GM19351 (cell line): ENCODE data around the gene HOXC4.

Source experiments
- ATAC-seq: cut with Tn5 transposase; IDR thresholded peaks from one replicate; pipeline ENCODE4 v1.9.1; 2021; ENCODE audit warnings: mild to moderate bottlenecking, moderate library complexity; ENCODE audit not compliant: unreplicated experiment

HOXC4 gene

DNA sequence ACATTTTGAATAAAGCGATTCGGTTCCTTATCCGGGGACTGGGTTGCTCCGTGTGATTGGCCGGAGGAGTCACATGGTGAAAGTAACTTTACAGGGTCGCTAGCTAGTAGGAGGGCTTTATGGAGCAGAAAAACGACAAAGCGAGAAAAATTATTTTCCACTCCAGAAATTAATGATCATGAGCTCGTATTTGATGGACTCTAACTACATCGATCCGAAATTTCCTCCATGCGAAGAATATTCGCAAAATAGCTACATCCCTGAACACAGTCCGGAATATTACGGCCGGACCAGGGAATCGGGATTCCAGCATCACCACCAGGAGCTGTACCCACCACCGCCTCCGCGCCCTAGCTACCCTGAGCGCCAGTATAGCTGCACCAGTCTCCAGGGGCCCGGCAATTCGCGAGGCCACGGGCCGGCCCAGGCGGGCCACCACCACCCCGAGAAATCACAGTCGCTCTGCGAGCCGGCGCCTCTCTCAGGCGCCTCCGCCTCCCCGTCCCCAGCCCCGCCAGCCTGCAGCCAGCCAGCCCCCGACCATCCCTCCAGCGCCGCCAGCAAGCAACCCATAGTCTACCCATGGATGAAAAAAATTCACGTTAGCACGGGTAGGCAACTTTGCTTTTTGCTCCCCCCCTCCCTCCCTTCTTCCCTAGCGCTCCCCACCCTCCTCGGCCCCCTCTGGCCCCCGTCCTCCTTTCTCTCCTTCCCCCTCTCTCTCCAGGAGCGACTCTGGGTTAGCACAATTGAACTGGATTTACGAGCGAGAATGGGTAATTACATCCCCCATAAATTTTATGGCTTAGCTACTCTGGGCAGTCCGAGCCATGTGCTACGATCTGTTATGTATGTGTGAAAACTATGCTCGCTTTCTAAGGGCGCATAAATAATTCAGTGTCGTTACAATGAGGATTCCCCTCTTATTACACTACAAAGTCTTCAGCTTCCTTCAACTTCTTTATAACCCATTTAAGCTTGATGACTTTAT lies at the start of gene HOXC4:
Gene HOXC4, plus strand, starts transcription at position 85 of the 991 bp plus-strand sequence. Its CDS starts 88 bp downstream, at position 173.
- ATAC-seq, result peak; percentile 47

DNA sequence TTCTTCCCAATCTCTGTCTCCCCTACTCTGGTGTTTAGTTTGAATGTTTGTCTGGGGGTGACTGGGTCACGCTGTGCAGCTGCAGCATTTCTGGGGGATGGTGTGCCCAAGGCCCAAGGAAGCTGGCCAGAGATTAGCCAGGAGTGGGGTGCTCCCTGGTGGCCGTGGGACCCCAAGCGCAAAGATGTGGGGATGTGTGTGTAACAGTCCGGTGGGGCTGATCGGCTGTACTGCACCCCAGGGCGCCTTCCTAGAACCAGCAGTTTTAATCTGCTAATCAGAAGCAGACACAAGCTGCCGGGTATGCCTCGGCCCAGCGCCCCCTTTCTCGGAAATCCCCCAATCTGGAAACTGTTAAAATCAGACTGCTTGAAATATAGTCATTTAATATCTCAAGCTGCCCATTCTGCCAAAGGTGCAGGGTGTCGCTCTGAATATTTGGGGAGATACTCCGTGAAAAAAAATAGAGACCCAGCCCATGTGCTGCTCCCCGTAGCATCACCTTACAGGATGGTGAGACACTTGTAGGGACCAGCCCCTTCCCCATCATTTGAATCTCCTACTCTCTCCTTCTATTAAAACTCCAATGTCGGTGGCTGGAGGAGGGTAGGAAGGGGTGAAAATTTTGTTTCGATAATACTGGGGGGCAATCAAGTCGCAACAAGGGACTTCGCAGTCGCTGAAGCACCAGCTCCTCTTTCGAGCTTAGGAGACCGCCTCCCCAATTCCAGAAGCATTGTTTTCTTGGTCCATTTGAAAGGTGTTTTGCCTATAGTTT lies 49.4 kb upstream of the HOXC4 start:
- ATAC-seq, result no peak

DNA sequence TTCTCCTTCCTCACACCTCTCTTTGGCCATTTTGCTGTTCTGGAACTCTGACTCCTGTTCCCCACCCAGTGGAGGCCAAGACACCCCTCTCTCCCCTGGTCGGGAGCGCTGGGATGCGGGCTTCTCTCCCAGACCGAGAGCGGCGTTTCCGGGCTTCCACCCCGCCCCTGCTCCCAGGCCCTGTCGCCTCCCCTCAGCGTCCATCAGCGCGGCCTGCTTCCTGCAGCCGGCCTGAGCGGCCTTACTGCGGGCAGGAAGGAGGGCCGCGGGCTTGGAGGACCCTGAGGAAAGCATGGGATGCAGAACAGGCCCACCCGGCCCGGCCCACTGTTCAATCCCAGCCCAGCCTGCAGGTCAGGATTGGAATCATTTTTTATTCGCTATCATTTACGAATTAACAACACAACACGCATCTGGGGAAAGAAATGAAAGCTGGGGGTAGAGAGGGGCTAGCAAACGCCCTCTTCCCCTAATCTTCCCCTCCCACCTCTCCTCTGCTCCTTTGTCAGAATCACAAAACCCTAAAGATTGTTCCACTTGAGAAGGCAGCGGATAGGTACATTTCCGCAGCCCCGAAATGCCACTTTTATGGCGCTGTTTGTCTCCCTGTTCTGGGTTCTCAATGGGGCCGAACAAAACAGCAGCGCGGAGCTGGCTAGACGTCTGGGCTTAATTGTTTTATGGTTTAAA lies 48.6 kb upstream of the HOXC4 start:
- ATAC-seq, result no peak

DNA sequence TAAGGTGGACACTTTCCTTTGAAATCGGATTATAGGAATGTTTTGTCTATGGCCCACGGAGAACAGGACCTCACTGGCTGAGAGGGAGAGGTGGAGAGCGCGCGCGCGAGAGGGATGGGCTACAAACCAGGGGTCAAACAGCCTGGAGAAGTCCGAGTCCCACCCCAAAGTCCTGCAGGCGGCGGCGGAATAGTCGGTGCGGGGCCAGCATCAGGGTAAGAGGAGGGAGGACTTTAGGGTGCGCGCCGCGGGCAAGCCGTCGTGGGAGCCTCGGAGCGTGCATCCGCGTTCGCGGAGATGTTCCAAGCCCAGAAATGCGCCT lies 48.1 kb upstream of the HOXC4 start:
- no peak for ATAC-seq

DNA sequence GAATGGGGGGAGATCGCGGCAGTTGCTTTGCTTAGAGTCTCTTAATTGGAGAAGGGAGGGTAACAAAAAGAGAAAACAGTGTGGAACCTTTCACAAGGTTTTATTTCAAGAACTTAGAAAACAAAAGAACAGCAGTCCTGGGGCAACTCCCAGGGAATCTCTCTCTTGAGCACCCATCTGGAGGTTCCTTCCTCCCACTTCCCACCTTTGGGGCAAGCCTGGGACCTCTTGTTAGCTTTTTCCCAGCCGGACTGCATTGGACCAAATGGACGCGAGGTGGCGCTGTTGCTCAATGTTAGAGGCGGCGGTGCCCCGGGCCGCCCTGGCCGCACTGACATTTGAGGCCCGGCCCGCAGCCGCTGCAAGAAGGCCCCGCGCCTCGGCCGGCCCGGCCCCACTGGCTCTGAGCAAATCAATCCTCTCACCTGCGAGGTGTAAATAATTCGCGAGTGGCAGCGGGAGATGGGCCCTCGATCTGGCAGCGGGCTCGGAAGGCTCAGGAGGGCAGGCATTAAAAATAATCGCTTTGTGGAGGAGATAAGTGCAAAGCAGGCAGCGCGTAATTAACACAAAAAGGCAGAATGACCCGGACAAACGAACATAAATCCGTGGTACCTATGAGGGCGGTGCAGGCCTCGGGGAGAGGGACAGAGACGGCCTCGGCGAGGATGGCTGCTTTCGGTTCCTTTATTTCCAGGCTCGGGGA lies 47.6 kb upstream of the HOXC4 start:
- ATAC-seq, result peak; percentile 73

DNA sequence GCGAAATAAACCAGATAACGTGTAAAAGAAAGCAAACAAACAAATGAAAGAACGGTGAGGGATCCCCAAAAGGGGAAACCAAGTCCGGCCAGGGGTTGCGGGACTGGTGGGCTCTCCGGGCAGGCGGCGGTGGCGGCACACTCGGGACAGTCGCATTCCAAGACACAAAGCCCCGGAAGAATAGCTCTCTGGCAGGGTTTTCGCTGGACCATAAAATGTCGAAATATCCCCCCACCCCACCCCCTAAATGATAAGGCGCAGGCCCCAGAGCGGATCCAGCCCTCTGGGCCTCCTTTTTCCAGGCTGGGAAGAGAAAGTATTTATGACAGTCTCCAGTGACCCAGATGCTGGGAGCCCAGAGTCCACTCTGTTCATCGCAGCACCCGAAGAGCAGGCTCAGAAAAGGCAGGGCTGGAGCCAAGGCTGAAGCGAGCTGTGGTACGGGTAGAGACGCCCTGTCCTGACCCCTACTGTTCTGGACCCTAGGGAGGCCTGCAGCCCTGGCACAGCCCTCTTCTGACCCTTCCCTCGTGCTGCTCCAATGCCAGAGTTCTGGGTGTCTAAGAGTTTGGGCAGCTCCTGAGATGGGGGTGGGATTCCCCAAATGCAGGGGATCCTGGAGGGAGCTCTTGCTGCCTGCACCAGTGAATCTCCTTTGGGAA lies 46.9 kb upstream of the HOXC4 start:
- no peak for ATAC-seq

DNA sequence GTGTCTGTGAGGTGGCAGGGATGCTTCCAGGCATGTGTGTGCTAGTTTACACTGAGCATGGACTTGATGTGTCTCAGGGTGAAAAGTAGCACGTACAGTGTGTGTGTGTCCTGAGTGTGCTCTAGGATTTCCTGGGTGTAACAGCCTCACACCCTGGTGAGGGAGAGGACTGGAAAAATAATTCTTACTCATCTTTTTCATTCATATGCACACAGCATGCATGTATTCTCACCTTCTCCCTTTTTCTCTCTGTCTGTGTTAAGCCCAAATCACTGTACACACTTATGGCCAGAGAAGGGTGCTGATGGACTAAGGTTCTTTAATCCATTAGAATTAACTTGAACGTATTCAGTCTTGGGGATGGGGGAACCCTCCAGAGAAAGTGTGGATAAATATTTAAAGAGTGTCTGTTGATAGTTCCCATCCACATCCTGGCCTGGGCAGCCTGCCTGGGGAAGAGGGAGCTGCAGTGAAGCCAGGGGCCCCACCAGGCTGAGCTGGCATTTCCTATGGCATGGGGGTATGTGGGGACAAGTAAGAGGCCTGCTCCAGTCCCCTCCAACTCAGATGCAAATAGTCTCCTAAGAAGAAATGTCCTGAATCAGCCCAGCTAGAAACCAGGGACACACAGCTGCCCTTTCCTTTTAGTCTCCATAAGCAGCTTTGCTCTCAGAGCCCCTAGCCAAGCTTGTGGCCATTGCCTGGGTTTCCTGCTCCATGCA lies 45.9 kb upstream of the HOXC4 start:
- no peak for ATAC-seq

DNA sequence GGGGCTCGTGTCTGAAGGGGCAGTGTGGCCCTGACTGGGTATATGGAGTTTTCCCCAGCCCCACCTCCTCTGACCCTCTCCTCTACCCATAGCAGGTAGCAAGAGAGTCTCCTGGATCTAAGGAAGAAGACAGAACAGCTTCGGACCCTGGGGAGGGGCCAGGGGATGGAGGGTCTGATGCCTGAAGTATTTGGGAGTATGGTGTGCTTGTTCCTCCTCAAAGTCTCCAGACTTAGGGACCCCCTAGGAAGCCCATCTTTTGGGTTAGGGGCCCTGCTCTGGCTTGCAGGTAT lies 45.4 kb upstream of the HOXC4 start:
- no peak for ATAC-seq

DNA sequence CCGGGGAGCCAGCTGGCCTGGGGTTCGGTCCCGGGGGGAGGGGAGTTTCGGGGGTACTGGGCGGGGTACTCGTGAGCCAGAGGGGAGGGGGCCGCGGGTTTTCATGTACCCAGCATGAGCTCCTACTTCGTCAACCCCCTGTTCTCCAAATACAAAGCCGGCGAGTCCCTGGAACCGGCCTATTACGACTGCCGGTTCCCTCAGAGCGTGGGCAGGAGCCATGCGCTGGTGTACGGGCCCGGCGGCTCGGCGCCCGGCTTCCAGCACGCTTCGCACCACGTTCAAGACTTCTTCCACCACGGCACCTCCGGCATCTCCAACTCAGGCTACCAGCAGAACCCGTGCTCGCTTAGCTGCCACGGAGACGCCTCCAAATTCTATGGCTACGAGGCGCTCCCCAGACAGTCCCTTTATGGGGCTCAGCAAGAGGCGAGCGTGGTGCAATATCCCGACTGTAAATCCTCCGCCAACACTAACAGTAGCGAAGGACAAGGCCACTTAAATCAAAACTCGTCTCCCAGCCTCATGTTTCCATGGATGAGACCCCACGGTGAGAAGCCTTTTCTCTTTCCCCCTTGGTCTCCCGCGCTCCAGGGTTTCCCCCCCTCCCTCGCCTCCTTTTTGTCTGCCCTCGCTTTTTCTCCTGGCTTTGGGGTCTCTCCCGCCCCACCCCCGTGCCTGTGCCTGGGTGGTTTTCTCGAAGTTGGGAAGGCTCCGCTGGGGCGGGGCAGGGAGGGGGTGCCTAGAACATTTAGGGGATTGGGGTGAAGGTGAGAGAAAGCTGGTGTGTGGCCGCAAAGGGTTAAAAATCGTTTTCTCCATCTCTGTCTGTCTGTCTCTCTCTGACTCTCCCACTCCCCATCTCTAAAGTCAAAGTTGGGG lies 44.2 kb upstream of the HOXC4 start:
- ATAC-seq, result no peak

DNA sequence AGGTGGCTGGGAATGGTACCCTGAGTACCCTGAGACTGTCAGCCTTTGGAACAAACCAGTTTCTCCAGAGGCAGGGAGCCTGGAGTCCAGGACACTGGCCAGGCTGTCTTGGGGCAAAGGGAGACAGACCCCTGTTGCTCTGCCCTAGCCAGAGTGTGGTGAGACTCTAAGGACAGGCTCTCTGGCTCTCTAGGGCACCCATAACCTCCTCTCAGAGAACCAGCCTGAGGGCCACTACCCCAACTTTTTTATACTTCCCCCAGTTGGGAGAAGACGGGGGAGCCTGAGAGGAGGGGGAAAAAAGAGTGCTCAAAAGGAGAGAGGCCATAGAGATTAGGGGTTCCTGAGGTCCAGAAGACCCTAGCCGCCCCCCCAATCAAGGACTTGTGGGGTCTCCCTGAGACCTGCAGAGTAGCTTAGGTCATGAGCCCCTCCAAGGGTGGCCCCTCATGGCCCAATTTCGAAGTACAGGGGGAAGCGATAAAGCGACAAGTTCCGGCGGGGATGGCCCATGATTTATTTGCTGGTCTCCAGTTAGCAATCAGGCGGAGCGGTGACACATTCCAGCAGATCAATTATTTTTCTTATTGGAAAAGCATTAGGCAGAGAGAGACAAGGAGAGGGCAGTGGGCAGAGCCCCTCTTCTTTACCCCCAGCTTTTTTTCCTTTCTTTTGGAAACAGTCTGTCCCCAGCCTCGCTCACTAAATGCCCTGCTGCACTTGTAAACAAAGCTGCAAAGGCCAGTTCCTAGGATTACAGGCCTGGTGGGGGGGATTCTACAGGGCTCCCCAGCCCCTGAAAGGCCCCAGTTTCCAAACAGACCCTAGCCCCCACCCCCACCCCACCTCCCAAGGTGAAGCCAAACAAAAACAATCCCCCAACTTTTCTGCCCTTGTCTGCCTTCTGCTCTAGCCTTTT lies 43.3 kb upstream of the HOXC4 start:
- ATAC-seq, result no peak

DNA sequence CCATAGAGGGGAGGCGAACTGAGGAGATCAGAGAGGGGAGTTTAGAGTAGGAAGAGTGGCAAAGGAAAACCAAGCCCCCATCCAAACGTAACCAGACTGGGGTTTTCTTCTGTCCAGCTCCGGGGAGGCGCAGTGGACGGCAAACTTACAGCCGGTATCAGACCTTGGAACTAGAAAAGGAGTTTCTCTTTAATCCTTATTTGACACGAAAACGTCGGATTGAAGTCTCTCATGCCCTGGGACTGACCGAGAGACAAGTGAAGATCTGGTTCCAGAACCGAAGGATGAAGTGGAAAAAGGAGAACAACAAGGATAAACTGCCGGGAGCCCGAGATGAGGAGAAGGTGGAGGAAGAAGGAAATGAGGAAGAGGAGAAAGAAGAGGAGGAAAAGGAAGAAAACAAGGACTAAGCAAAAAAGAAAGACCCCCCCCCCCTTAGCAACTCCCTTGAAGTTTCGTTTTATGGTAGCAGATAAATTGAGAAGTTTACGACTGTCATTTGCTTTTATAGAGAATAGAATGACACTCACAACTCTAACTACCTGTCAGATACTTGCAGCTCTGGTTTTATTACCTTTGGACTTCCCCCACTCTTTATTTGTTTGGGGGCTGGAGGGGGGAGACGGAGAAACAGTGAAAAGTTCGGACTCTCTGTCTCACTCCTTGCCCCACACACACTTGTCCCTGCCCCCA lies 42.5 kb upstream of the HOXC4 start:
- ATAC-seq, result no peak

DNA sequence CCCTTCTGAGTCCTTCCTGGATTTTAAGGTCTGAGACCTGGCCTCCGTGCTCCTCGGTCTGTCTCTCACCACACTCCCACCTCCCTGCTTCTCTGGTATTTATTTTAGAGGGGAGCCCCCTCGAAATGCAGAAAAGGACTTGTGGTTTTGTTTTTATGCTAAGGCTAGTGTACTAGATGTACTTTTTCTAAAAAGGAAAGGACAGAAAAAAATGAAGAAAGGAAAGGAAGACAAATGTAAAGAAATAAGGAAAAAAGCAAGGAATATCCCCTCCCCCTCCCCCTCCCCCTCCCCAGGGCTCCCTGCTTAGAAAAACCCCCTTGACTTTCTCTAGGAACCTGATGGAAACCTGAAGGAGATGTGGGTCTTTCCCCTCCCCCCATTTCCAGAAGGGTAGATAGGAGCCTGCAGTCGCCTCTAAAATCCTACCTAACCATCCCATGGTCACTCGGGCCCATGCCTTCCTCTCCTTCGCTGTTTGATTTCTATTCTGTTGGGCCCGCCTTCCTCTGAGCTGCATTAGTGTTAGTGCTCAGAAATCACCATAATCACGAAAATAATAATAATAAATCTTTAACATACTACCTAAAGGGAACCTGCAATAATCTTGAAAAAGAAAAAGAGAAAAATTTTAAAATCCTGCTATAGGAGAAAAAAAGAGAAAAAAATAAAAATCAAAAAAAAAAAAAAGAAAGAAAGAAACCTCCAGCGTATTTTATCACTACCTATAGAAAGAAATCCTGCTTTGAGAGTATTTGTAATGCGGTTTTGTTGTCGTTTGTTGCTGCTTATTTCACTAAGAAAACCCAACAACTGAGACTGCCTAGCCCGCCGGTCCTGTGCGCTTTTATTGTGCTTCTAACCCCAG lies 41.7 kb upstream of the HOXC4 start:
- ATAC-seq, result no peak

DNA sequence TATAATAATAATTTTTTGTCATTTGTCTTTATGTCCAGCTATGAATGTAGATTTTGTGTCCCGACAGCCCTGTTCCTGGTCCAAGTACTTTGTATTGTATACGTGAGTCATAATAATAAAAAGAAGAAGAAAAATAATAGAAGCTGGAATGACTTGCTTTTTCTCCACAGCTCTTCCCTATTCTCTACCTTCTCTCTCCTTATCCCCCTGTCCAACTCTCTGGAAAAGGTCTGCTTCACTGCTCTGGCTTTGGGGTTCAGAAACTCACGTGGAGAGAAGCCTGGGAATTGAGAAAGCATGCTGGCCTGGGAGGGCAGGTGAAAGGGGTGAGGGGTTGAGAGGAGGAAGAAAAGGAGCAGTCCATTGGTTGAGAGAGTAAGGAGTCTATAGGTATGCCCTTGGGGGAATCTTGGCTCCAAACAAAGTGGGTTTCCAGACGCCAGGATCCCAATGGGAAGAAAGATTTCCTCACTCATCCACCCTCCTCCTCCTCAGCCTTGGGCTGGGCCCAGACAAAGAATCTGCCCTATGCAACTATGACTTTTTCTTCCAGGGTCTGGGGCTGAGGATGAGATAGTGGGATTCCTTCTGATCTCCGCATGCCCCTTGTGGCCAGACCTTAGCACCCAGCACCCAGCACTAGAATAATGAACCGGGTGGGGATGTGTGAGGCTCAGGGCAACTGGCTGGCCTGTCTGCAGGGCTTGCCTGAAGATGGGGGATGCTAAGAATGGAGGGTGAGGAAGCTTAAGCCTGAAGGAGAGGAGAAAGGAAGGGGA lies 40.8 kb upstream of the HOXC4 start:
- no peak for ATAC-seq

DNA sequence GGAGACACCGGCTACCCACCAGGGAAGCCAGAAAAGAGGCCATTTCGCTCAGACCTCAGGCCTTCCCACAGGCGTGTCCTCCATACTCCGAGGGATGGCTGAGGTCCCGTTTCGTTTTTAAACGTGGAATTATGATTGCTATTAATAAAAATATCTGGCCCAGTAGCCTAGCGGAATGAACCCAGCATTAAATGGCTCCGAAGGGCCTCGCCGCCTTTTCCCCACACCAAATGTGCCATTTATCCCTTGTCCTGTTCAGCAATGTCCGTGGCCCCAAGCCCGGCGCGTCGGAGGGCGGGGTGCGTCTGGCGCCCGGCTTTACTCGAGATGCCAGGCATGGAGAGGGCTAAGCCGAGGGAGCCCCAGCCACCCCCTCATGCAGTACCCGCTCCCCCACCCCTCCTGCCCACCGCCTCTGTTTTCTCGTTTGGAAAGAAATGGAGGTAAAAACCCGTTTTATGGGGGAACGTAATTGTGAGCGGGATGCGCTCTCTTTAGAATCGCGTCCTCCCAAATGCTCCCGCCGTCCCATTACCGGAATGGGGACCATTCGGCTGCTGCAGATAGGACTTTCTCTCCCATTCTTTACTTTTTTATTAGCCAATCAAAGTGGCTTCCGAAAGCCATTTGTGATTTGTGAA lies 39.1 kb upstream of the HOXC4 start:
- no peak for ATAC-seq
